Gastrocnemius medialis (tissue), 4 donors: ENCODE measurements around the gene TMPRSS13.

Source experiments
- CTCF ChIP-seq, 5 experiments: fragments of 450-650 bp in 3 of 5; fragments of 200-600 bp in 2 of 5; sonication (generic) in 2 of 5; IDR thresholded peaks in 4 of 5; conservative IDR thresholded peaks in 1 of 5; 1 replicate in 4 of 5; 2 replicates in 1 of 5; pipeline ENCODE4 v1.5.1; 2016 to 2019; ENCODE audit warnings: antibody characterized with exemption in 5 of 5, mild to moderate bottlenecking in 3 of 5, moderate library complexity in 3 of 5
- POLR2A ChIP-seq, 2 donors: fragments of 450-650 bp; IDR thresholded peaks; one replicate each; pipeline ENCODE4 v1.6.1; 2017; ENCODE audit warnings: antibody characterized with exemption in 2 of 2, mild to moderate bottlenecking in 2 of 2, moderate library complexity in 2 of 2

GRCh38 chr11:117875382-117876058, 53.7 kb downstream of the TMPRSS13 start:
- TF ChIP-seq CTCF (IDR thresholded peaks at IDR 0.05 in 4 of 5, conservative IDR thresholded peaks at IDR 0.05 in 1 of 5) (no peak), POLR2A (IDR thresholded peaks at IDR 0.05) (no peak)
